SK-N-SH (cell line): Measurements from ENCODE around the gene COL25A1.

Experiments
- EP300 ChIP-seq, 2 experiments: IDR thresholded peaks; 2 replicates each; pipeline versions ENCODE4 v1.4.0 to v1.6.1; 2012; ENCODE audit warnings: borderline replicate concordance in 1 of 2, low read depth in 1 of 2, low read length in 1 of 2
- MXI1 ChIP-seq: IDR thresholded peaks from 2 replicates; pipeline ENCODE4 v1.6.1; 2012; ENCODE audit warnings: mild to moderate bottlenecking, low read depth, low read length, improper control_type of control experiment
- NFIC ChIP-seq: IDR thresholded peaks from 2 replicates; pipeline ENCODE4 v1.4.0; 2012; ENCODE audit warnings: borderline replicate concordance
- NRF1 ChIP-seq: IDR thresholded peaks from 2 replicates; pipeline ENCODE4 v1.6.1; 2012; ENCODE audit warnings: low read depth, mild to moderate bottlenecking, low read length
- POLR2AphosphoS5 ChIP-seq: IDR thresholded peaks from 2 replicates; pipeline ENCODE4 v1.6.1; 2012; ENCODE audit warnings: low read depth, low read length
- RAD21 ChIP-seq: IDR thresholded peaks from 2 replicates; pipeline ENCODE4 v1.6.1; 2012; ENCODE audit warnings: mild to moderate bottlenecking, low read length
- SIN3A ChIP-seq: IDR thresholded peaks from 2 replicates; pipeline ENCODE4 v1.6.1; 2012; ENCODE audit warnings: low read depth, mild to moderate bottlenecking, low read length, moderate library complexity, borderline replicate concordance
- TAF1 ChIP-seq: IDR thresholded peaks from 2 replicates; pipeline ENCODE4 v1.6.1; 2012; ENCODE audit warnings: low read depth, mild to moderate bottlenecking, low read length, moderate library complexity, borderline replicate concordance
- TF ChIP-seq, protein P1 (sequence below): fragments of 200-600 bp; sonication (generic); IDR thresholded peaks from 2 replicates; pipeline ENCODE4 v1.6.1; 2017; ENCODE audit warnings: antibody characterized with exemption, mild to moderate bottlenecking, moderate library complexity
- TF ChIP-seq, protein P2 (sequence below): IDR thresholded peaks from 2 replicates; pipeline ENCODE4 v1.6.1; 2012; ENCODE audit warnings: mild to moderate bottlenecking, low read depth, low read length, moderate library complexity
- TF ChIP-seq, protein P3 (sequence below): IDR thresholded peaks from 2 replicates; pipeline ENCODE4 v1.4.0; 2012; ENCODE audit warnings: low read depth

DNA sequence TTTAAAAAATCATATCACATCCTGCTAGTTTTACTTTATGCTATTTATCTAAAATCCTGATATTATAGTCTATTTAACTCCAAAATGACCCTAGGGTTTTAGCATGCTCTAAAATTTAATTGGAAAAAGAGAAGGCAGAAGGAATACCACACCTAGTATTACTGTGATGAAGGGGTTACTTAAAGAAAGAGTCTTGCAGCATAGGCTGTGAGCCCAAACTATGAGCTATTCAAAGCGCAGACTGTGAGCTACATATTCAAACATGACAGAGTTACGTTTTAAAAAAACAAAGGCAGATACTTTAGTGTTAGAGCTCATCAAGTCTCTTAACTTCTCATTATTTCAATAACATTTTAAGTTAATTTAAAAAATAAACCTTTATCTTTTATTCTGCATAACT is 291.9 kb downstream of the COL25A1 start:
- TF ChIP-seq POLR2AphosphoS5 (no peak), EP300 (IDR thresholded peaks at IDR 0.05; ENCODE audit: borderline replicate concordance in 1 of 2, low read depth in 1 of 2, low read length in 1 of 2) (no peak), SIN3A (no peak), NFIC (no peak), TAF1 (no peak), RAD21 (no peak), NRF1 (no peak), MXI1 (no peak)
- TF ChIP-seq, protein P1, sequence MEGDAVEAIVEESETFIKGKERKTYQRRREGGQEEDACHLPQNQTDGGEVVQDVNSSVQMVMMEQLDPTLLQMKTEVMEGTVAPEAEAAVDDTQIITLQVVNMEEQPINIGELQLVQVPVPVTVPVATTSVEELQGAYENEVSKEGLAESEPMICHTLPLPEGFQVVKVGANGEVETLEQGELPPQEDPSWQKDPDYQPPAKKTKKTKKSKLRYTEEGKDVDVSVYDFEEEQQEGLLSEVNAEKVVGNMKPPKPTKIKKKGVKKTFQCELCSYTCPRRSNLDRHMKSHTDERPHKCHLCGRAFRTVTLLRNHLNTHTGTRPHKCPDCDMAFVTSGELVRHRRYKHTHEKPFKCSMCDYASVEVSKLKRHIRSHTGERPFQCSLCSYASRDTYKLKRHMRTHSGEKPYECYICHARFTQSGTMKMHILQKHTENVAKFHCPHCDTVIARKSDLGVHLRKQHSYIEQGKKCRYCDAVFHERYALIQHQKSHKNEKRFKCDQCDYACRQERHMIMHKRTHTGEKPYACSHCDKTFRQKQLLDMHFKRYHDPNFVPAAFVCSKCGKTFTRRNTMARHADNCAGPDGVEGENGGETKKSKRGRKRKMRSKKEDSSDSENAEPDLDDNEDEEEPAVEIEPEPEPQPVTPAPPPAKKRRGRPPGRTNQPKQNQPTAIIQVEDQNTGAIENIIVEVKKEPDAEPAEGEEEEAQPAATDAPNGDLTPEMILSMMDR, result no peak
- TF ChIP-seq, protein P2, sequence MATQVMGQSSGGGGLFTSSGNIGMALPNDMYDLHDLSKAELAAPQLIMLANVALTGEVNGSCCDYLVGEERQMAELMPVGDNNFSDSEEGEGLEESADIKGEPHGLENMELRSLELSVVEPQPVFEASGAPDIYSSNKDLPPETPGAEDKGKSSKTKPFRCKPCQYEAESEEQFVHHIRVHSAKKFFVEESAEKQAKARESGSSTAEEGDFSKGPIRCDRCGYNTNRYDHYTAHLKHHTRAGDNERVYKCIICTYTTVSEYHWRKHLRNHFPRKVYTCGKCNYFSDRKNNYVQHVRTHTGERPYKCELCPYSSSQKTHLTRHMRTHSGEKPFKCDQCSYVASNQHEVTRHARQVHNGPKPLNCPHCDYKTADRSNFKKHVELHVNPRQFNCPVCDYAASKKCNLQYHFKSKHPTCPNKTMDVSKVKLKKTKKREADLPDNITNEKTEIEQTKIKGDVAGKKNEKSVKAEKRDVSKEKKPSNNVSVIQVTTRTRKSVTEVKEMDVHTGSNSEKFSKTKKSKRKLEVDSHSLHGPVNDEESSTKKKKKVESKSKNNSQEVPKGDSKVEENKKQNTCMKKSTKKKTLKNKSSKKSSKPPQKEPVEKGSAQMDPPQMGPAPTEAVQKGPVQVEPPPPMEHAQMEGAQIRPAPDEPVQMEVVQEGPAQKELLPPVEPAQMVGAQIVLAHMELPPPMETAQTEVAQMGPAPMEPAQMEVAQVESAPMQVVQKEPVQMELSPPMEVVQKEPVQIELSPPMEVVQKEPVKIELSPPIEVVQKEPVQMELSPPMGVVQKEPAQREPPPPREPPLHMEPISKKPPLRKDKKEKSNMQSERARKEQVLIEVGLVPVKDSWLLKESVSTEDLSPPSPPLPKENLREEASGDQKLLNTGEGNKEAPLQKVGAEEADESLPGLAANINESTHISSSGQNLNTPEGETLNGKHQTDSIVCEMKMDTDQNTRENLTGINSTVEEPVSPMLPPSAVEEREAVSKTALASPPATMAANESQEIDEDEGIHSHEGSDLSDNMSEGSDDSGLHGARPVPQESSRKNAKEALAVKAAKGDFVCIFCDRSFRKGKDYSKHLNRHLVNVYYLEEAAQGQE, result no peak
- TF ChIP-seq, protein P3, sequence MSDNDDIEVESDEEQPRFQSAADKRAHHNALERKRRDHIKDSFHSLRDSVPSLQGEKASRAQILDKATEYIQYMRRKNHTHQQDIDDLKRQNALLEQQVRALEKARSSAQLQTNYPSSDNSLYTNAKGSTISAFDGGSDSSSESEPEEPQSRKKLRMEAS, result no peak
